GM18951 (cell line): ENCODE measurements around the gene MEIOB.
"Not testable (repeated sequence)": the region's sequence is repeated elsewhere in the genome, so short reads cannot be mapped to it uniquely, and the experiment has no call there.

Experiments used
- POLR2A ChIP-seq: IDR thresholded peaks from 4 replicates; pipeline ENCODE4 v1.6.1; 2011; ENCODE audit warnings: mild to moderate bottlenecking; ENCODE audit not compliant: insufficient read length, insufficient read depth; ENCODE audit errors: extremely low read depth
- in situ Hi-C: fragments of 300-500 bp; cut with MboI; formaldehyde crosslinking; loops from one replicate; pipeline ENCODE4 v1.12.0; 2022; ENCODE audit warnings: low sequenced_read_pairs, mixed read lengths, inconsistent platforms; ENCODE audit not compliant: unreplicated experiment

MEIOB gene

DNA sequence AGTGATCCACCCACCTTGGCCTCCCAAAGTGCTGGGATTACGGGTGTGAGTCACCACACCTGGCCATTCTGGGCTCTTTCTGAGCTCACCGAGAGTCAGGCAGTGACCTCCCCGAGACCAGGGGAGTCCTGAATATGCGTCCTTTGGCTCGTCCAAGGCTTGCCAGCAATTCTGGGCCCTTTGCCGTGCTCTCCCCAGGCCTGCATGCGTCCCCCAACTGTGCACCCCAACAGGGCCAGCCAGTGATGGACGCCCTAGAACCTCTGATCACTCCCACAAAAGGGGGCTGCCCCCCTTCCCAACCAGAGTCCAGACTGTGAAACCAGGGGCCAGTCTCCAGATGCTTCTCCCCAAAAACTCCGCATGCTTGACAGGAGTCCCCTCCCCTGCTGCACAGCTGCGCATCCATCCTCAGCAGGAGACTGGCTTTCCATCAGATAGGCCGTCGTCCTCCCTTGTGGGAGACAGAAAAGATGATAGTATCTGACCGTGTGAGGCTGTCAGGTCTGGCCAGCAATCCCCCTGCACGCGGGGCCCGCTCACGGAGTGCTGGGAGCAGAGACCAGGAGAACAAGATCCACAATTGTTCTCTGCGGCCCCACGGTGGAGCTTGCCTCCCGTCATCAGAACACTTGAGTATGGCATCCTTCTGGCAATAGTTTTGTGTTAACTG, 30.7 kb upstream of the MEIOB start:
- in situ Hi-C loops, result no loop called here
- no peak for TF ChIP-seq POLR2A

DNA sequence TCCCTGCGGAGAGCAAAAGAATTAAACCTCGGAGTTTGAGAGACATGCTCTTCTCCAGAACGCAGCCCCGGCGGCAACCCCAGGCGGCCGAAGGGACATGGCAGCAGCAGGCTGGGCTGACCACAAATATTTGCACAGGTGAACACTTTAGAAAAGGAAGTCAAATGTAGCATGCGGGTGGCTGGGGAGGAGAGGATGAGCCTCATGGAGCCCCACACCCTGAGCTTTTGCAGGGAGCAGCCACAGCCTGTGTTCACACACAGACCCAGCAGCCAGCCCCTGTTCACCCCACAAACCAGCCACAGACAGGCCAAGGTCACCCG, 28.4 kb upstream of the MEIOB start:
- in situ Hi-C loops, result no loop called here
- no peak for TF ChIP-seq POLR2A

DNA sequence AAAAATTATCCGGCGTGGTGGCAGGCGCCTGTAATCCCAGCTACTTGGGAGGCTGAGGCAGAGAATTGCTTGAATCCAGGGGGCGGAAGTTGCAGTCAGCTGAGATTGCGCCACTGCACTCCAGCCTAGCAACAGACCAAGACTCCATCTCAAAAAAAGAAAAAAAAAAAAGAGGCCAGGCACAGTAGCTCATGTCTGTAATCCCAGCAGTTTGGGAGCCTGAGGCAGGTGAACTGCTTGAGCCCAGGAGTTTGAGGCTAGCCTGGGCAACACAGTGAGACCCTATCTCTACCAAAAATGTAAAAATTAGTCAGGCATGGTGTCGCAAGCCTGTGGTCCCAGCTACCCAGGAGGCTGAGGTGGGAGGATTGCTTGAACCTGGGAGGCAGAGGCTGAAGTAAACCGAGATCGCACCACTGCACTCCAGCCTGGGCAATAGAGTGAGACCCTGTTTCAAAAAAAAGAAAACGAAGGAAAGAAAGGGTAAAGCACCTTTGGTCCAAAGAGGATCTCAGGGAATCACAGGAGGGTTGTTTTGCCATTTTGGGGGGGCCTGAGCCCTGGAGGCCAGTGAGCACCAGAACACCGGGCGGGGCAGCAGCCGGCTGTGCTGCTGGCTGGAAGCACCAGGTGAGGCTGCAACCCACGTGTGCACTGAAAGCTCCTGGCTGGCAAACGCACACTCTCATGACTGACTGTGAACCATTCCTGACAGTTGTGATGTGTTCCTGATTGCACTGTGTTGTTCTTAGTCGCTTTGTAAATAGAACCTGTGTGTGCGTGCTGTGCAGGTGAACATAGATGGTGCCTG, 27.9 kb upstream of the MEIOB start:
- in situ Hi-C loops, result no loop called here
- TF ChIP-seq POLR2A, result no peak

DNA sequence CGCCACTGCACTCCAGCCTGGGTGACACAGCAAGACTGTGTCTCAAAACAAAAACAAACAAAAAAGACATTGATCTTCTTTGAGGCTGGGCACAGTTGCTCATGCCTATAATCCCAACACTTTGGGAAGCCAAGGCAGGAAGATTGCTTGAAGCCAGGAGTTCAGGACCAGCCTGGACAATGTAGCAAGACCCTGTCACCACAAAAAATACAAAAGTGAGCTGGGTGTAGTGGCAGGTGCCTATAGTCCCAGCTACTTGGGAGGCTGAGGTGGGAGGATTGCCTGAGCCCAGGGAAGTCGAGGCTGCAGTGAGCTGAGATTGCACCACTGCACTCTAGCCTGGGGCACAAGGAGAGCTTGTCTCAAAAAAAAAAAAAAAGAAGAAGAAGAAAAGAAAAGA, 25.7 kb upstream of the MEIOB start:
- in situ Hi-C loops, result not testable (repeated sequence)

DNA sequence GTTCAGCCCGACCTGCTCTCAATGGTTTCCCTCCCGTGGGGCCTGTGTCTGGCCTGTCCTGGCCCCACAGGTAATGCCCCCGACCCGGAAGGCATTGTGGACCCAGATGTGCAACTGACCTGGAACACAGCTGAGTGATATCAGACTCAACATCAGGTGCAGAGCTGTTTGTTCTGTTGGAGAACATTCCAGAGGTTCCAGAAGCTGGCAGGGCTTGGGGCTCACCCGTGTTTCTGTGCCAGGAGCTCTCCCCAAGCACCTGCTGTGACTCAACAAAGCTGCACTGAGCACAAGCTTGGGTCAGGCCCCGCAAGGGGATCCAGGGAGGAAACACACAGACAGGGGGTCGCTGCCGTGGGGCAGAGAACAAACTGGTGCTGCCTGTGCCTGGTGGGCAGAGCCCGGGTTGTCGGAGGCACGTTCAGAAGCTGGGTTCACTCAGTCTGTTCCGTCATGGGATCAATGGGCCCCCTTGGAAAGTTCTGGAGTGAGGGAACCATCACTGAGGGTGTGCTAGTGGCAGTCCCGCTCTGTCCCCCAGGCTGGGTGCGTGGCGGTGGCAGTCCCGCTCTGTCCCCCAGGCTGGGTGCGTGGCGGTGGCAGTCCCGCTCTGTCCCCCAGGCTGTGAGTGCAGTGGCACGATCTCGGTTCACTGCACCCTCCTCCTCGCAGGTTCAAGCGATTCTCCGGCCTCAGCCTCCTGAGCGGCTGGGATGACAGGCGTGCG, 24.1 kb upstream of the MEIOB start:
- TF ChIP-seq POLR2A, result no peak
- in situ Hi-C loops, result no loop called here

DNA sequence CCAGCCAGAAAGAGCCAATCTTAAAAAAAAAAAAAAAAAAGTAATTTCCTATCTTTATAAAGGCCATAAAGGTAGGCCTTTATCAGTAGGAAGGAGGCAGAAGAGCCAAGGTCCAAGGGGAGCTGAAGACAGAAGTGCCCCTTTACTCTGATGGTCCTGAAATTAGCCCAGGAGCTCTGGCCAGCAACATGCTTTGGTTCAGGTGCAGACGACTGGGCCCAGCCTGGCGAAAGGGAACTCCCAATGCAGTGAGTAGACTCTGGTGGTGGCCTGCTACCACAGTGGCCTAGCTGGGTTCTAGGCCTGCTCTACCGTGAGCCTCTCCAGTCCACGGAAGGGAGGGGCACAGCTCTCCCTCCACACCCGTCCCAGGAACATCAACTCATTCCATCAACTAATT, 23.1 kb upstream of the MEIOB start:
- TF ChIP-seq POLR2A, result no peak
- in situ Hi-C loops, result no loop called here

DNA sequence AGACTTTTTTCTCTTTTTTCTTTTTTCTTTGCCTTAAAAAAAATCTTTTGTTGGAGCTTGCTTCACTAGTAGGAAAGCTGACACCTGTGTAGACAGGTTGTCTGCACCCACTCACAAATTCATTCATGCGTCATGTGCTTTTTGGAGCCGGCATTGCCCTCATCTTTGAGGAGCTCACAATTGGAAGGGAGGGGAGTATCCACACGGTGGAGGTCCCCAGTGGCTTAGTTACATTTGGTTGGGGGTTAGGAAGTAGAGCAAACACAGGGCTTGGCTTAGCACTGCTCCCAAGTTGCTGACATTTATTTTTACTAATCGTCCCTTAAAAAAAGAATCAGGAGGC, 18.7 kb upstream of the MEIOB start:
- in situ Hi-C loops, result no loop called here
- TF ChIP-seq POLR2A, result no peak

DNA sequence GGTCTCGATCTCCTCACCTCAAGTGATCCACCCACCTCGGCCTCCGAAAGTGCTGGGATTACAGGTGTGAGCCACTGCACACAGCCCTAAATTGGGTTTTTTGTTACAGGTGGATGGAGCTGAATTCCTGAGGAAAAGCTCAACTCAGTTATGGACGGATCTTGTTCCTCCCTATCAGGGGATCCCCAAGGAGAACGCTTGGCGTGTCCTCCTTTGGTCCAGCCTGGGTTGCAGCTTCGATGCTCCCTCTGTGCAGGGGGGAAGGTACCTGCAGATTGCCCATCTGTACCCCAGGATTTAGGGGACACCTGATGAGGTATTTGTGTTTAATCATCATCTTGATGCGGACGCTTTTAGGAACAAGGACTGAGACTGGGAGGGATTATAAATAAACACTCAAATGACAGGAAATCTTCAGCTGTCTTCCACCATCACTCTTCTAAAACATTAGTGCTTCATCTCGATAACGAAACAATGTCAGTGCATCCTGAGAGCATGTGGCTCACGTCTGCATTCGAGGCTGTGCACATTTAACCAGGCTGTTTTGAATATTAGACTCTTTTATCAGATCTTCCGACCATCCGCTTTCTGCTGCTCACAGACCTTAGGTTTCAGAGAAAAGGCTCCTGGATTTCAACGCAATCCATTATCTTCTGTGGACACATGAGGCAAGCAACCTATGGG, 18.2 kb upstream of the MEIOB start:
- TF ChIP-seq POLR2A, result no peak
- in situ Hi-C loops, result no loop called here

DNA sequence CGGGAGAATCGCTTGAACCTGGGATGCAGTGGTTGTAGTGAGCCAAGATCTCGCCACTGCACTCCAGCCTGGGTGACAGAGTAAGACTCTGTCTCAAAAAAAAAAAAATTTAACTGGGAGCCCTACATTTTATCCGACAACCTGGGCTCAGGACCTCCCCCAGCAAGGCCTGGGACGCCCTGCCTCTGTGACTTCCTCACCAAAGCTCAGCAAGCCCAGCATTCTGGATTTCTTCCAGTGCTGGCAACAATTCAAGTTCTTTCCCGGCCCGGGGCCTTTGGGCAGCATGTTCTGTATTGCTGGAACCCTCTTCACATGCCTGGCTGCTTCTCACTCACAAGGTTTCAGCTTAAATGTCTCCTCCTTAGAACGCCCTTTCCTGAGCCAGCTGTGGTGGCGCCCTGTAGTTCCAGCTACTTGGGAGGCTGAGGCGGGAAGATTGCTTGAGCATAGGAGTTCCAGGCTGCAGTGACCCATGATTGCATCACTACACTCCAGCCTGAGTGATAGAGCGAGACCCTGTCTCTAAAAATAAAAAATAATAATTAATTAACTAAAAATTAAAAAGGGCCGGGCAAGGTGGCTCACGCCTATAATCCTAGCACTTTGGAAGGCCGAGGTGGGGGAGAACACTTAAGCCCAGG, 15.9 kb upstream of the MEIOB start:
- in situ Hi-C loops, result no loop called here
- no peak for TF ChIP-seq POLR2A

DNA sequence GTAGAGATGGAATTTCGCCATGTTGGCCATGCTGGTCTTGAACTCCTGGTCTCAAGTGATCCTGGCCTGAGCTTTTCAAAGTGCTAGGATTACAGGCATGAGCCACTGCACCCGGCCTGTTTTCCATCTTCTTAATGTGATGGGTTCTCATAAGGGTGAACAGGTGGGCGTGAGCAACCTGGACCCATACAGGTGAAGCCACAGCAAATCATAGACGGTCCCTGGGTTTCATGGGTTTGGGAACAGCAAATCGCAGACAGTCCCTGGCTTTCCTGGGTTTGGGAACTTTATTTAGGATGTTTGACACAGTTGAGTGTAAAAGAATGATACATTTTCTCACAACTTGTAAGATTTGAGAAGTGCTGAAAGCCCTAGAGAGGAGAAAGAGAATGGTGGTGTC, 12.9 kb upstream of the MEIOB start:
- in situ Hi-C loops, result no loop called here

DNA sequence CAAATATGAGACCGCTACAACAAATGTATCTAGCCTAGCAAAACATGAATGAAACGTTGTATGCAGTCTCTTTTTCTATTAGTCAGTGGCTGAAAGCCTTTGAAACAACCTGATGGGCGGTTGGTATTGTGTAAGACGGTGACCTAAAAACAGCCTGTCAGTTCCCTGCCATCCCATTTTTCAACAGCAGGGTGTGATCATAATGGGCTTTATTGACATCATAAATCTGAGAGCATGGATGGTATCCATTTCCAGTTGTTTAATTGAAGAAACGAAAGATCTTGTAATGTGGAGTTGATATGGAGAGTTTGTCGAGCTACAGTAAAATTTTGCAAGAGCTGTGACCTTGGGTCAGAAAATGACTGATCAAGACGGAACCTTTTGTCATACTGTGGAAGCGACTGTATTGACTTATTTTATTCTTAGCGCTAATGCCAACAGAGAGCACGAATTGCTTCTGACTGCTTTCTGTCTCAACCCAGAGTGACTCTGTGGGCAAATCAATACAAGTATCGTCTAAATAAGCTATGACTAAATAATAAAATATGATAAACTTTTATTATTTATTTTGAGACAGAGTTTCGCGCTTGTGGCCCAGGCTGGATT, 12.3 kb upstream of the MEIOB start:
- TF ChIP-seq POLR2A, result no peak
- in situ Hi-C loops, result no loop called here

More for the DNA sequence above, 12.9 kb upstream of the MEIOB start:
- TF ChIP-seq POLR2A, result no peak

DNA sequence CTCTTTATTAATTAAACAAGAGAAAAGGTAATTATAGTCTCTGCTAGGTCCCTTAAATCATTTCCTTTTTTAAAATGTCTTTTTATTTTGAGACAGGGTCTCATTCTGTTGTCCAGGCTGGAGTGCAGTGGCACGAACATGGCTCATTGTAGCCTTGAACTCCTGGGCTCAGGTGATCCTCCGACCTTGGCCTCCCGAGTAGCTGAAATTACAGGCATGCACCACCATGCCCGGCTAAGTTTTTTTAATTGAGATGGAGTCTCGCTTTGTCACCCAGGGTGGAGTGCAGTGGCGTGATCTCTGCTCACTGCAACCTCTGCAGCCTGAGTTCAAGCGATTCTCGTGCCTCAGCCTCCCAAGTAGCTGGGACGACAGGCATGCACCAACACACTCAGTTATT, 9.2 kb upstream of the MEIOB start:
- in situ Hi-C loops, result not testable (repeated sequence)

DNA sequence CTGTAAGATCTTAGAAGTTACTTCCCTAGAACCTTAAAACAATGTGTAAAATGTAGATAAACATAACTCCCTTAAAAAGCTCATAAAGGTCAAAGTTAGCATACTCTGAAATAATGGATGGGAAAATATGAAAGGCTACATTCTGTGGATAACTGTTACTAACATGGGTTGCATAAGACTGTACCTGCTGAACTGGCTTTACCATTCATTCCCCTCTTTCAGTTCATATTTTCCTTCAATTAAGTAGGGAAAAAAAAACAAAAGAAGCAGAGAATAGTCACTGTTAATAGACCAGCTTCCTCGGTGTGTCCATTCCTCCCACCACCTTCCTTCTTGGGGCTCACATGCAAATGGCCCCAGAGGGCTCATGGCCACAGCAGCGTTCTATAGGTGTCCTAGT, 7.5 kb upstream of the MEIOB start:
- TF ChIP-seq POLR2A, result no peak

More for the DNA sequence above, 7.5 kb upstream of the MEIOB start:
- in situ Hi-C loops, result no loop called here
